ENCODE measurements around the gene GTF2F2.

GTF2F2 gene

DNA sequence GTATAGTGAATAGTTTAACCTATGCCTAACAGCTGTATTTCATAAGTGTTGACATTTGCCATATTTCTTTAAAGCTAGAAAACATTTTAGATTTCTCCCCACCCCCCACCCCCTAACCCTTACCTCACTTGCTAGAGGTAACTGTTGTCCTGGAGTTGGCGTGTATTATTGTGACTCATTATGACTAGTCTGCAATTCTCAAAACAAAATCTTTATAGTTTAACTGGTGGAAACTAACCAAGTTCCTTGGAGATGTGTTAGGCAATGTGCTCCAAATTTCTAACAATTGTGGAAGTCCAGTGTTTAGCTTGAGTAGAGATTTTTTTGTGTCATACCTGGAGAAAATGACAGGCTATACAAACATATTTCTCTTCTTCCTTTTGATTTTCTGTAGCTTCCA lies 42.5 kb downstream of the GTF2F2 start:
- WGBS (ENCODE audit: insufficient coverage) = no CpG with 5 or more reads among the region's 1 CpG
- no peak overlapping the region for H3K4me3 ChIP-seq (ENCODE audit: control insufficient read depth in 1 of 7, extremely low read depth in 1 of 7, insufficient read depth in 4 of 7, low read depth in 2 of 7, low read length in 6 of 7)
- H3K9me3 ChIP-seq (ENCODE audit: control extremely low read depth in 1 of 5, control insufficient read depth in 4 of 5, insufficient read depth in 2 of 5, low read depth in 1 of 5, low read length in 4 of 5) = no peaks in the 10 kb centered on the region
- H3K36me3 ChIP-seq (ENCODE audit: control insufficient read depth in 4 of 4, insufficient read depth in 4 of 4, low read length in 3 of 4) = peaks cover 2 to 21% (median 11%) of the 10 kb centered on the region in 4 experiments
- DNase-seq = no peak
- no peaks in the 10 kb centered on the region for H3K27me3 ChIP-seq (replicated peaks in 2 of 5; ENCODE audit: control insufficient read depth in 4 of 5, insufficient read depth in 5 of 5, low read length in 4 of 5)
- ChIA-PET POLR2A (no interaction called here), CTCF (interaction anchor here (1.0 to 1.4 kb wide), 3 partner anchors 16 to 146 kb away, joined by 3 read pairs; no protein-coding TSS in a partner anchor)
- no peaks in the 10 kb centered on the region for H3K4me1 ChIP-seq (ENCODE audit: control extremely low read depth in 1 of 4, control insufficient read depth in 4 of 4, insufficient read depth in 4 of 4, low read length in 3 of 4)
- H3K27ac ChIP-seq (ENCODE audit: insufficient read depth in 1 of 2, low read depth in 1 of 2, low read length in 2 of 2, poor library complexity in 1 of 2, severe bottlenecking in 2 of 2) = no peak overlapping the region

DNA sequence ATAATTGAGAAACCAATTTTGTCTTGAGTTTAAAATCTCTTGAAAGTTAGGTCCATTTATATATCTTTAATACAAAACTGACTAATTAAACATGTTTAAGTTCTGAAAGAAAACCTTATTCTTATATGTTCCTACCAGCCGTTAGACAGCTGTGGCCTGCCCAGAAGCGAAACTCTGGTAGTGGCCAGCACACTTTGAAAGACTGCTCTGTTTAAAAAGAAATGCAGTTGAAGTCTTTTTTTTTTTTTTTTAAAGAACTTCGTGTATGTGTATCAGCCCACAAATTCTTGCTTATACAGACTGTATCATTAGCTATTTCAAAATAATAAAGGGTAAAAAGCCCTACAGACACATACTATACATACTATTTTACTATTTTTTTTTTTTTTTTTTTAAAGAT lies 46.5 kb downstream of the GTF2F2 start:
- no peak for DNase-seq
- Histone ChIP-seq H3K27me3 (replicated peaks in 2 of 5; ENCODE audit: control insufficient read depth in 4 of 5, insufficient read depth in 5 of 5, low read length in 4 of 5) (no peaks in the 10 kb centered on the region), H3K4me3 (ENCODE audit: control insufficient read depth in 1 of 7, extremely low read depth in 1 of 7, insufficient read depth in 4 of 7, low read depth in 2 of 7, low read length in 6 of 7) (no peak overlapping the region), H3K4me1 (ENCODE audit: control extremely low read depth in 1 of 4, control insufficient read depth in 4 of 4, insufficient read depth in 4 of 4, low read length in 3 of 4) (no peaks in the 10 kb centered on the region), H3K36me3 (ENCODE audit: control insufficient read depth in 4 of 4, insufficient read depth in 4 of 4, low read length in 3 of 4) (peaks cover 0 to 11% (median 4%) of the 10 kb centered on the region in 4 experiments), H3K27ac (ENCODE audit: insufficient read depth in 1 of 2, low read depth in 1 of 2, low read length in 2 of 2, poor library complexity in 1 of 2, severe bottlenecking in 2 of 2) (no peak overlapping the region), H3K9me3 (ENCODE audit: control extremely low read depth in 1 of 5, control insufficient read depth in 4 of 5, insufficient read depth in 2 of 5, low read depth in 1 of 5, low read length in 4 of 5) (no peaks in the 10 kb centered on the region)
- CTCF ChIA-PET = interaction anchor here (0.6 to 1.9 kb wide), 3 partner anchors 10 to 370 kb away, joined by 3 to 5 read pairs (median 4); no protein-coding TSS in a partner anchor
- WGBS (ENCODE audit: insufficient coverage) = no CpG with 5 or more reads among the region's 3 CpGs
- POLR2A ChIA-PET = interaction anchor here (0.7 kb wide), 1 partner anchor 650 kb away, joined by 6 read pairs; no protein-coding TSS in a partner anchor

DNA sequence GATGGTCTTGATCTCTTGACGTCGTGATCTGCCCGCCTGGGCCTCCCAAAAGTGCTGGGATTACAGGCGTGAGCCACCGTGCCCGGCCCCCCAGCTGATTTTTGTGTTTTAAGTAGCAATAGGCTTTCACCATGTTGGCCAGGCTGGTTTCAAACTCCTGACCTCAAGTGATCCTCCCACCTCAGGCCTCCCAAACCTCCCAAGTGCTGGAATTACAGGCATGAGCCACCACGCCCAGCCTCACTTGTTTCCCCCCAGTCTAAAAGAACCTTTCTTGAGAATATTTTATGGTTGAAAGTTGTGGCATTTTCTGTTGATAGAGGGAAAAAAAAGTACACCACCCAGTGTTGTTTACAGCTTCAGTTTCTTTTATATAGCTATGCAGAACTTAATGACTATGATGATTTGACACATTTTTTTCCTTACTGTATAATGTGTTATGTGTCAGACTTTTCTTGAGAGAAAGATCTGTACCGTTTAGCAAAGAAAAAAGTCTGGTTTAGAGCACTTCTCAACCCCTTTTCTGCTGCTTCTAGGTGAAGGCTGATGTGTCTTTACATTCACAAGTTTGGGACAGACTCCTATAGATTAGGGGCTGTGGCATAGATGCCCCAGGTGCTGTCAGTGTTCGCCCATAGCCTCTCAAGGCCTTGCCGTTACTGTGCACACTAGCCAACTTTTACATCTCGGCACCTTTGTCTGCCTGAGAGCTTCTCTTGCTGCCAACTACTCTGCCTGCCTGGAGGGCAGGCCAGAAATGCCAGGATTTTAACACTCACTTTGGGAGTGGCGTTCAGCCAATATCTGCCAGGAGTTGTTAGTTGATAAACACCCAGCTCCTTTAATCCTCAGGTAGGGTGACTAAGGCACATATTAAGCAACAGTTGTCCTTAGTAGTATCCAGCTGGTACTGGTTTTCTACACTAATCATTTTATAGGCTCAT lies 47.6 kb downstream of the GTF2F2 start:
- Histone ChIP-seq H3K27ac (ENCODE audit: insufficient read depth in 1 of 2, low read depth in 1 of 2, low read length in 2 of 2, poor library complexity in 1 of 2, severe bottlenecking in 2 of 2) (no peak overlapping the region), H3K4me3 (ENCODE audit: control insufficient read depth in 1 of 7, extremely low read depth in 1 of 7, insufficient read depth in 4 of 7, low read depth in 2 of 7, low read length in 6 of 7) (no peak overlapping the region), H3K4me1 (ENCODE audit: control extremely low read depth in 1 of 4, control insufficient read depth in 4 of 4, insufficient read depth in 4 of 4, low read length in 3 of 4) (no peaks in the 10 kb centered on the region), H3K27me3 (replicated peaks in 2 of 5; ENCODE audit: control insufficient read depth in 4 of 5, insufficient read depth in 5 of 5, low read length in 4 of 5) (no peaks in the 10 kb centered on the region), H3K36me3 (ENCODE audit: control insufficient read depth in 4 of 4, insufficient read depth in 4 of 4, low read length in 3 of 4) (peaks cover 2 to 11% (median 4%) of the 10 kb centered on the region in 4 experiments), H3K9me3 (ENCODE audit: control extremely low read depth in 1 of 5, control insufficient read depth in 4 of 5, insufficient read depth in 2 of 5, low read depth in 1 of 5, low read length in 4 of 5) (no peaks in the 10 kb centered on the region)
- 94% methylated on average over 9 of the region's 12 CpGs for WGBS (ENCODE audit: insufficient coverage)
- DNase-seq = no peak
- CTCF ChIA-PET = interaction anchor here (0.6 to 1.9 kb wide), 4 partner anchors 11 to 371 kb away, joined by 3 to 5 read pairs (median 3); no protein-coding TSS in a partner anchor
- POLR2A ChIA-PET = no interaction called here

DNA sequence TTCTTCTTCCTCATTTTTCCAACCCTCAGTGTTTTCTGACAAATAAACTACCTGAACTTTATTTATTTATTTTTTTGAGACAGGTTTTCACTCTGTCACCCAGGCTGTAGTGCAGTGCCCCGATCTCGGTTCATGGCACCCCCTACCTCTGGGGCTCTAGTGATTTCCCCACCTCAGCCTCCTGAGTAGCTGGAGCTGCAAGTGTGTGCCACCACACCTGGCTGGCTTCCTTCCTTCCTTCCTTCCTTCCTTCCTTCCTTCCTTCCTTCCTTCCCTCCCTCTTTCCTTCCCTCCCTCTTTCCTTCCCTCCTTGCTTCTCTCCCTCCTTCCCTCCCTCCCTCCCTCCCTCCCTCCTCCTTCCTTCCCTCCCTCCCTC lies 48.2 kb downstream of the GTF2F2 start:
- Histone ChIP-seq H3K4me3 (ENCODE audit: control insufficient read depth in 1 of 7, extremely low read depth in 1 of 7, insufficient read depth in 4 of 7, low read depth in 2 of 7, low read length in 6 of 7) (no peak overlapping the region), H3K27ac (ENCODE audit: insufficient read depth in 1 of 2, low read depth in 1 of 2, low read length in 2 of 2, poor library complexity in 1 of 2, severe bottlenecking in 2 of 2) (no peak overlapping the region), H3K9me3 (ENCODE audit: control extremely low read depth in 1 of 5, control insufficient read depth in 4 of 5, insufficient read depth in 2 of 5, low read depth in 1 of 5, low read length in 4 of 5) (no peaks in the 10 kb centered on the region), H3K4me1 (ENCODE audit: control extremely low read depth in 1 of 4, control insufficient read depth in 4 of 4, insufficient read depth in 4 of 4, low read length in 3 of 4) (no peaks in the 10 kb centered on the region), H3K27me3 (replicated peaks in 2 of 5; ENCODE audit: control insufficient read depth in 4 of 5, insufficient read depth in 5 of 5, low read length in 4 of 5) (no peaks in the 10 kb centered on the region), H3K36me3 (ENCODE audit: control insufficient read depth in 4 of 4, insufficient read depth in 4 of 4, low read length in 3 of 4) (peaks cover 2 to 11% (median 4%) of the 10 kb centered on the region in 4 experiments)
- no peak for DNase-seq
- CTCF ChIA-PET = interaction anchor here (1.9 kb wide), 1 partner anchor 12 kb away, joined by 5 read pairs; no protein-coding TSS in a partner anchor
- 75% methylated on average over 2 of the region's 2 CpGs for WGBS (ENCODE audit: insufficient coverage)
- POLR2A ChIA-PET = no interaction called here

DNA sequence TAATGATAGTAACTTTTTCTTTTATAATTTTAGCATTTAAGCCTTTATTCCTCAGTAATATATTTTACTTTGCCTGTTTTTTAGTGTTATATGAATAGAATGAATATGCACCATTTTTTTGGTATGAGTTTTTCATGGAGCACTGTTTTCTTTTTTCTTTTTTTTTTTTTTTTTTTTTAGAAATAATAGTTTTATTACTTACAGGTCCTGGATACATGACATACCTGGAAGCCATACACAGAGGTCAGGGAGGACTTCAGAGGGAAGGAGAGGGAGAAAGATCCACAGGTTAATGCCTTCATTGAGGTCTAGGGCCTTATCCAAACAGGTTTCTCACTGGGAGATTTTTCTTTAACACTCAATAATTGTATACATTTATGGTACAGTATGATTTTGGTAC lies 54.2 kb downstream of the GTF2F2 start:
- H3K4me1 ChIP-seq (ENCODE audit: control extremely low read depth in 1 of 4, control insufficient read depth in 4 of 4, insufficient read depth in 4 of 4, low read length in 3 of 4) = no peaks in the 10 kb centered on the region
- CTCF ChIA-PET = interaction anchor here (1.1 kb wide), 1 partner anchor 21 kb away, joined by 3 read pairs; no protein-coding TSS in a partner anchor
- DNase-seq = no peak
- peaks cover 4 to 21% (median 7%) of the 10 kb centered on the region in 4 experiments for H3K36me3 ChIP-seq (ENCODE audit: control insufficient read depth in 4 of 4, insufficient read depth in 4 of 4, low read length in 3 of 4)
- no peak overlapping the region for H3K4me3 ChIP-seq (ENCODE audit: control insufficient read depth in 1 of 7, extremely low read depth in 1 of 7, insufficient read depth in 4 of 7, low read depth in 2 of 7, low read length in 6 of 7)
- peaks cover 0 to 2% (median 0%) of the 10 kb centered on the region in 5 experiments for H3K9me3 ChIP-seq (ENCODE audit: control extremely low read depth in 1 of 5, control insufficient read depth in 4 of 5, insufficient read depth in 2 of 5, low read depth in 1 of 5, low read length in 4 of 5)
- H3K27me3 ChIP-seq (replicated peaks in 2 of 5; ENCODE audit: control insufficient read depth in 4 of 5, insufficient read depth in 5 of 5, low read length in 4 of 5) = no peaks in the 10 kb centered on the region
- H3K27ac ChIP-seq (ENCODE audit: insufficient read depth in 1 of 2, low read depth in 1 of 2, low read length in 2 of 2, poor library complexity in 1 of 2, severe bottlenecking in 2 of 2) = no peak overlapping the region
- POLR2A ChIA-PET = no interaction called here

DNA sequence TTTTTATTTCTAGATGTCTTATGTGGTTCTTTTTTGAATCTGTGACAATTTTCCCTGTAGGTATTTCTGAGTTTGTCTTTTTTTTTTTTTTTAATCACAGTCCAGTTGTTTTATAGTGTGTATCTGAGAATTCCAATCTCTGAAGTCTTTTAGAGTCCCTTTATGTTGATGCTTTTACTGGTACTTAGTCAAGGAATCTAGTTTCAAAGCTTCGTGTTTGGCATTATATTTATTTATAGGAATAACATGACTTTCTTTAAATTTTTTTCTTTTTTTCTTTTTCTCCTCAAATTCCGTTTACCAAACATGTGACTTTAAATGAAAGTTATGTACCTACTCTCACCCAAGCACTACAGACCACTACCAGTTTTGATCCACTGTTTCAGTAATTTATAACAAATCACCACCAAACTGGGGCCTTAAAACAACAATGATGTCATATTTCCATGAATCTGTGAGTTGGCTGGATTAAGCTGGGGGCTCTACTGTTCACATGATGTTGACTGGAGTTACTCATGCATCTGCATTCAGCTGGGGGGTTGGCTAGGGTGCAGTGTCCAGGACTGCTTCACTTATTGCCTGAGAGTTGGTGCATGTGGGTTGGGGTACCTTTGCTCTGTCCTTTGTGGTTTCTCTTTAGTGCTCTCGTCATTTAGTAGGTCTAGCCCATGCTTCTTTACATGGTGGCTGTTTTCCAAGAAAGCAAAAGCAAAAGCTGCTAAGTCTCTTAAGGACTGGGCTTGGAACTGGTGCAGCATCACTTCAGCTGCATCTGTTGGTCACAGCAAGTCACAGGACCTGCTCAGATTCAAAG lies 58.2 kb downstream of the GTF2F2 start:
- CTCF ChIA-PET = interaction anchor here (0.9 to 1.4 kb wide), 2 partner anchors 16 to 28 kb away, joined by 3 to 4 read pairs; no protein-coding TSS in a partner anchor
- POLR2A ChIA-PET = interaction anchor here (0.5 kb wide), 2 partner anchors 55 to 103 kb away, joined by 3 read pairs; no protein-coding TSS in a partner anchor
- H3K27ac ChIP-seq (ENCODE audit: insufficient read depth in 1 of 2, low read depth in 1 of 2, low read length in 2 of 2, poor library complexity in 1 of 2, severe bottlenecking in 2 of 2) = no peak overlapping the region
- H3K27me3 ChIP-seq (replicated peaks in 2 of 5; ENCODE audit: control insufficient read depth in 4 of 5, insufficient read depth in 5 of 5, low read length in 4 of 5) = no peaks in the 10 kb centered on the region
- no peaks in the 10 kb centered on the region for H3K4me1 ChIP-seq (ENCODE audit: control extremely low read depth in 1 of 4, control insufficient read depth in 4 of 4, insufficient read depth in 4 of 4, low read length in 3 of 4)
- H3K9me3 ChIP-seq (ENCODE audit: control extremely low read depth in 1 of 5, control insufficient read depth in 4 of 5, insufficient read depth in 2 of 5, low read depth in 1 of 5, low read length in 4 of 5) = peaks cover 0 to 2% (median 0%) of the 10 kb centered on the region in 5 experiments
- peaks cover 2 to 19% (median 16%) of the 10 kb centered on the region in 4 experiments for H3K36me3 ChIP-seq (ENCODE audit: control insufficient read depth in 4 of 4, insufficient read depth in 4 of 4, low read length in 3 of 4)
- WGBS (ENCODE audit: insufficient coverage) = 88% methylated on average over 1 of the region's 3 CpGs
- no peak overlapping the region for H3K4me3 ChIP-seq (ENCODE audit: control insufficient read depth in 1 of 7, extremely low read depth in 1 of 7, insufficient read depth in 4 of 7, low read depth in 2 of 7, low read length in 6 of 7)
- DNase-seq = no peak

Data from common myeloid progenitor, CD34-positive (primary cell).